HG03097 (cell line): ENCODE data around the gene TMEM116.
"Not testable (repeated sequence)": the region's sequence is repeated elsewhere in the genome, so short reads cannot be mapped to it uniquely, and the experiment has no call there.

Experiments used
- ATAC-seq: cut with Tn5 transposase; IDR thresholded peaks from one replicate; pipeline ENCODE4 v1.9.1; 2021; ENCODE audit not compliant: unreplicated experiment, low FRiP score

The TMEM116 gene

GRCh38 chr12:112012775-112013600, at the start of gene TMEM116, which contains the start of gene ERP29:
Gene TMEM116 (minus strand): TSS chr12:112013165. CDS start chr12:112005270, 7,895 bp downstream.
Gene ERP29 (plus strand): TSS chr12:112013426. CDS start chr12:112013466, 40 bp downstream.
- ATAC-seq = peak; percentile 74

- ATAC-seq = no peak
These were observed 48.2 kb upstream of the TMEM116 start for GRCh38 chr12:112061137-112061536.

- ATAC-seq = no peak
These were observed 36.4 kb upstream of the TMEM116 start for GRCh38 chr12:112049351-112049750.

GRCh38 chr12:112046003-112046402, 33.0 kb upstream of the TMEM116 start:
- no peak for ATAC-seq

- ATAC-seq = not testable (repeated sequence)
These were observed 23.6 kb upstream of the TMEM116 start for GRCh38 chr12:112036614-112037013.

- no peak for ATAC-seq
These were observed 22.3 kb upstream of the TMEM116 start for GRCh38 chr12:112035219-112035785.

- no peak for ATAC-seq
These were observed 19.3 kb upstream of the TMEM116 start for GRCh38 chr12:112032292-112032691.

GRCh38 chr12:112031472-112031871, 18.5 kb upstream of the TMEM116 start:
- ATAC-seq = no peak

- no peak for ATAC-seq
These were observed 16.3 kb upstream of the TMEM116 start for GRCh38 chr12:112029301-112029700.

GRCh38 chr12:112025808-112026375, 12.9 kb upstream of the TMEM116 start:
- ATAC-seq = no peak

- ATAC-seq = no peak
These were observed 10.9 kb upstream of the TMEM116 start for GRCh38 chr12:112023759-112024396.

- ATAC-seq = no peak
These were observed 9.5 kb upstream of the TMEM116 start for GRCh38 chr12:112022241-112023016.

GRCh38 chr12:112020947-112021457, 8.0 kb upstream of the TMEM116 start:
- ATAC-seq = no peak

- ATAC-seq = no peak
These were observed 5.7 kb upstream of the TMEM116 start for GRCh38 chr12:112018571-112019237.

- ATAC-seq = no peak
These were observed 4.1 kb upstream of the TMEM116 start for GRCh38 chr12:112017041-112017440.

GRCh38 chr12:112015938-112016337, 3.0 kb upstream of the TMEM116 start:
- ATAC-seq = no peak

- ATAC-seq = peak; percentile 15
These were observed 837 bp upstream of the TMEM116 start for GRCh38 chr12:112013601-112014402.

GRCh38 chr12:112011685-112012084, 1.3 kb downstream of the TMEM116 start:
- ATAC-seq = no peak
